DOHH2 (cell line): Measurements from ENCODE around the gene BAG2.

Experiments
- CTCF ChIP-seq: fragments of 200-600 bp; sonication (generic); IDR thresholded peaks from one replicate; pipeline ENCODE4 v1.5.1; 2014; ENCODE audit warnings: antibody characterized with exemption, mild to moderate bottlenecking, low read depth, low read length; ENCODE audit not compliant: poor library complexity, severe bottlenecking
- EZH2phosphoT487 ChIP-seq: fragments of 200-600 bp; sonication (generic); IDR thresholded peaks from 2 replicates; pipeline ENCODE4 v1.6.1; 2017; ENCODE audit warnings: borderline replicate concordance, mild to moderate bottlenecking, antibody characterized with exemption, low read length, moderate library complexity, mixed read lengths

GRCh38 chr6:57142178-57142525 lies 30.0 kb upstream of the BAG2 start:
- TF ChIP-seq CTCF, result no peak
- no peak for TF ChIP-seq EZH2phosphoT487
